Epithelial cell of umbilical artery (primary cell): ENCODE measurements around the gene ADIPOR1. TPM values are rescaled to one million over a fixed set of nuclear protein-coding genes. Genes with fewer than 3 reads are reported as not detected.

ENCODE experiments used
- total RNA-seq: library from RNA; depleted of rRNA; stranded (reverse); fragments of >200 nt; gene quantifications from 2 replicates; pipeline ENCODE4 v1.2.3, GENCODE V29; 2014

Gene ADIPOR1
- 93.9 and 98.3 TPM in 2 replicates for total RNA-seq

GRCh38 chr1:202957733-202958543, at the start of gene ADIPOR1:
Gene ADIPOR1, minus strand, starts transcription at chr1:202958312. Its CDS starts 7,242 bp downstream, at chr1:202951070.

GRCh38 chr1:203006948-203007871, 49.1 kb upstream of the ADIPOR1 start, which contains the start of gene TMEM183A:
Gene TMEM183A, plus strand, starts transcription at chr1:203007374. Its CDS starts 92 bp downstream, at chr1:203007466.

GRCh38 chr1:202926581-202927491, 31.3 kb downstream of the ADIPOR1 start, which contains the start of gene KLHL12:
Gene KLHL12, minus strand, starts transcription at chr1:202927234. Its CDS starts 2,072 bp downstream, at chr1:202925162.

Other genes starting within 250 kb of the ADIPOR1 start
- not detected in 2 replicates for gene SYT2, start 247.9 kb downstream of the ADIPOR1 start, total RNA-seq
- 58.1 and 61.1 TPM in 2 replicates for gene KDM5B, start 149.9 kb downstream of the ADIPOR1 start, total RNA-seq
- 1.1 TPM in 1 of 2 replicates, not detected in the other for gene PCAT6, start 147.4 kb downstream of the ADIPOR1 start, total RNA-seq
- 5.8 and 8.1 TPM in 2 replicates for gene RABIF, start 69.2 kb downstream of the ADIPOR1 start, total RNA-seq
- gene KLHL12, start 31.1 kb downstream of the ADIPOR1 start, total RNA-seq, result 28.3 and 35.6 TPM in 2 replicates
- gene CYB5R1, start 8.9 kb upstream of the ADIPOR1 start, total RNA-seq, result 20.8 and 23.1 TPM in 2 replicates
- gene TMEM183A, start 49.1 kb upstream of the ADIPOR1 start, total RNA-seq, result 125 and 129 TPM in 2 replicates
- gene PPFIA4, start 68.2 kb upstream of the ADIPOR1 start, total RNA-seq, result under 0.01 and 0.32 TPM in 2 replicates
- gene MYOG, start 127.7 kb upstream of the ADIPOR1 start, total RNA-seq, result not detected in 2 replicates
- 0.30 and 0.32 TPM in 2 replicates for gene ADORA1, start 169.4 kb upstream of the ADIPOR1 start, total RNA-seq
- not detected in 2 replicates for gene MYBPH, start 217.5 kb upstream of the ADIPOR1 start, total RNA-seq
- gene CHI3L1, start 228.4 kb upstream of the ADIPOR1 start, total RNA-seq, result 0.65 and 1.5 TPM in 2 replicates